Sigmoid colon (tissue), 4 donors: ENCODE data around the gene HDAC9.

ENCODE experiments used
- CTCF ChIP-seq, 4 experiments: fragments of 450-650 bp in 3 of 4; fragments of 200-600 bp in 1 of 4; IDR thresholded peaks; one replicate each; pipeline ENCODE4 v1.5.1; 2016 to 2019; ENCODE audit warnings: antibody characterized with exemption in 4 of 4, mild to moderate bottlenecking in 3 of 4, moderate library complexity in 2 of 4
- EP300 ChIP-seq, 4 donors: sonication (generic); formaldehyde crosslinking; IDR thresholded peaks; one replicate each; pipeline ENCODE4 v1.6.1; 2017; ENCODE audit warnings: antibody characterized with exemption in 4 of 4
- POLR2A ChIP-seq, 2 donors: fragments of 450-650 bp; IDR thresholded peaks; one replicate each; pipeline ENCODE4 v1.6.1; 2016; ENCODE audit warnings: antibody characterized with exemption in 2 of 2, mild to moderate bottlenecking in 2 of 2, moderate library complexity in 2 of 2
- POLR2AphosphoS5 ChIP-seq, 4 donors: sonication (generic); formaldehyde crosslinking; IDR thresholded peaks; one replicate each; pipeline ENCODE4 v1.6.1; 2017; ENCODE audit warnings: antibody characterized with exemption in 4 of 4

GRCh38 chr7:18663321-18663720, 167.8 kb downstream of the HDAC9 start:
- TF ChIP-seq CTCF (IDR thresholded peaks at IDR 0.05) (no peak), POLR2A (IDR thresholded peaks at IDR 0.05) (no peak), EP300 (IDR thresholded peaks at IDR 0.05) (no peak), POLR2AphosphoS5 (IDR thresholded peaks at IDR 0.05) (no peak)
